GM13976 (cell line): ENCODE measurements around the gene BRPF1.
A peak's percentile ranks its signal among the peaks of the same experiment; 100 is the strongest.

Source experiments
- DNase-seq: peaks from one replicate; pipeline ENCODE4 v3.0.0; 2012; ENCODE audit warnings: low spot score
- in situ Hi-C: fragments of 300-500 bp; cut with MboI; formaldehyde crosslinking; loops from one replicate; pipeline ENCODE4 v1.12.0; 2022; ENCODE audit warnings: low sequenced_read_pairs, mixed read lengths, inconsistent platforms; ENCODE audit not compliant: unreplicated experiment
- TF ChIP-seq, protein P1 (sequence below): IDR thresholded peaks from 2 replicates; pipeline ENCODE4 v1.5.1; 2012; ENCODE audit warnings: borderline replicate concordance, mild to moderate bottlenecking; ENCODE audit not compliant: insufficient read depth; ENCODE audit errors: extremely low read depth, missing control alignments, control extremely low read depth

The BRPF1 gene

GRCh38 chr3:9710174-9710739, 21.3 kb upstream of the BRPF1 start:
- in situ Hi-C loops = no loop called here
- DNase-seq = no peak
- TF ChIP-seq, protein P1, sequence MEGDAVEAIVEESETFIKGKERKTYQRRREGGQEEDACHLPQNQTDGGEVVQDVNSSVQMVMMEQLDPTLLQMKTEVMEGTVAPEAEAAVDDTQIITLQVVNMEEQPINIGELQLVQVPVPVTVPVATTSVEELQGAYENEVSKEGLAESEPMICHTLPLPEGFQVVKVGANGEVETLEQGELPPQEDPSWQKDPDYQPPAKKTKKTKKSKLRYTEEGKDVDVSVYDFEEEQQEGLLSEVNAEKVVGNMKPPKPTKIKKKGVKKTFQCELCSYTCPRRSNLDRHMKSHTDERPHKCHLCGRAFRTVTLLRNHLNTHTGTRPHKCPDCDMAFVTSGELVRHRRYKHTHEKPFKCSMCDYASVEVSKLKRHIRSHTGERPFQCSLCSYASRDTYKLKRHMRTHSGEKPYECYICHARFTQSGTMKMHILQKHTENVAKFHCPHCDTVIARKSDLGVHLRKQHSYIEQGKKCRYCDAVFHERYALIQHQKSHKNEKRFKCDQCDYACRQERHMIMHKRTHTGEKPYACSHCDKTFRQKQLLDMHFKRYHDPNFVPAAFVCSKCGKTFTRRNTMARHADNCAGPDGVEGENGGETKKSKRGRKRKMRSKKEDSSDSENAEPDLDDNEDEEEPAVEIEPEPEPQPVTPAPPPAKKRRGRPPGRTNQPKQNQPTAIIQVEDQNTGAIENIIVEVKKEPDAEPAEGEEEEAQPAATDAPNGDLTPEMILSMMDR = no peak

- DNase-seq = no peak
- in situ Hi-C loops = no loop called here
- TF ChIP-seq, protein P1 = no peak
These were observed 19.1 kb upstream of the BRPF1 start for GRCh38 chr3:9712415-9712814.

GRCh38 chr3:9713142-9713541, 18.4 kb upstream of the BRPF1 start:
- TF ChIP-seq, protein P1 = no peak
- in situ Hi-C loops = no loop called here
- no peak for DNase-seq

DNA sequence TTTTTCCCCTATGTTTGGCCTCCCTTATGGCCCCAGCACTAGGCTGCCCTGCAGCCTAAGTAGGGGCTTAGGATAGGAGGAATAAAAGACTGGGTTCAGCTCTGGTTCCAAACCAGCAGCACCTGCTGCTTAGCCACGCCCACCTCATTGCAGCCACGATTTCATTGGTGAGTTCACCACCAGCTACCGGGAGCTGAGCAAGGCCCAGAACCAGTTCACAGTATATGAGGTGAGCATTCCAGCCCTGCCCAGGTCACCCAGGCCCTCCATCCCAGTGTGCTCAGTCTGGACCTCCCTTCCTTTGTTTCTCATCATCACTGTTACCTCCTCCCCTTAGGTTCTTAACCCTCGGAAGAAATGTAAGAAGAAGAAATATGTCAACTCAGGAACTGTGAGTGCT, 16.4 kb upstream of the BRPF1 start:
- in situ Hi-C loops = no loop called here
- DNase-seq = no peak
- TF ChIP-seq, protein P1 = no peak

GRCh38 chr3:9715764-9716437, 15.6 kb upstream of the BRPF1 start:
- TF ChIP-seq, protein P1 = peak; percentile 38
- DNase-seq = no peak

DNA sequence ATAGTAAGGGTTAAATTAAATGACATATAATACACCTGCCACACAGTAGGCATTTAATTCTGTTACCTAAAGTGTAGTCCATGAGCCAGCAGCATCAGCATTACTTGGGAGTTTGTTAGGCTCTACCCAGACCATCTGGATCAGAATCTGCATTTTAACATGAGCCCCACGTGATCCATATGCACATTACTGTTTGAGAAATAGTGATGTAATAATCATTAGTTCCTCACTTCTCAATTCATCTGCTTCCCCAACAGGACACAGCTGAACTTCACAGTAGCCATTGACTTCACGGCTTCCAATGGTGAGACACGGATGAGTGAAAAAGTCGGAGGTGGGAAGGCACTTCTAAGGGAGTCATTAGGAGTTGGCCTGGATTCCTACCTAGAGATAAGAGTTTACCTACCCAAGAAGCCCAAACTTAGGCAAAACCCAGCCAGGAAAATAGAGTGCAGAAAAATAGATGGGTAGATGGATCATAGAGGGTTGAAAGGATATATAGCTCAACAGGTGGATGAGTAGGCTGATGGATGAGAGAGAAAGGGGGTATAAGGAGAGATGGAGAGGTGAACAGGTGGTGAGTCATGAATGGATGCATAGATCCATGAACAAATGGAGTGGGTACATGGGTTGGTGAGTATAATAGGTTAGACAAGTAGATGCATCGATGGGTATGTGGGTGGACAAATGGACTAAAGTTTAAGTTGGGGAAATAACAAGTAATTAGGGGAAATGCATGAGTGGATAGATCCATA, 14.6 kb upstream of the BRPF1 start:
- TF ChIP-seq, protein P1 = no peak
- no peak for DNase-seq
- in situ Hi-C loops = no loop called here

More at GRCh38 chr3:9715764-9716437, 15.6 kb upstream of the BRPF1 start:
- in situ Hi-C loops = no loop called here
